GM10266 (cell line): ENCODE results near the gene UBE2H.
"Not testable (repeated sequence)": the region's sequence is repeated elsewhere in the genome, so short reads cannot be mapped to it uniquely, and the experiment has no call there.

Experiments used
- DNase-seq: peaks from one replicate; pipeline ENCODE4 v3.0.0; 2012; ENCODE audit errors: extremely low spot score
- TF ChIP-seq, protein P1 (sequence below): IDR thresholded peaks from 2 replicates; pipeline ENCODE4 v1.5.1; 2012; ENCODE audit warnings: mild to moderate bottlenecking, low read depth; ENCODE audit not compliant: control insufficient read depth, insufficient read depth; ENCODE audit errors: missing control alignments

Gene UBE2H

DNA sequence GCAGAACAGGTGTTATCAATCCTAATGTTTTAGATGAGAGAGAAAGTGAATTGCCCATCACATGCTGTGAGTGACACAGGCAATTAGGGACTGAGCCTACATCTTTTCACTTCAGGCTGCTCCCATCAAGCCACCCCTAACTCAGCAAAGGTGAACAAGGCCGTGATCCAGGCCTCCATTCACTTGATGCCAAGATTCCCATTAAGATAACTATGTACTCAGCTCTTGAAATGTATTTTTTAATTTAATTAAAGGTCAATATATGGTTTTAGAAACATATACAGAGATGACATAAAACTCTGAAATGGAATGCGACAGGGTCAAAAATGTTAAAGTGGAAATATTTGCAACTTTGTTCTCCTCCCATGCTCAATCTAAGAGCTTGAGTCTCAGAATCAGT lies 27.9 kb upstream of the UBE2H start:
- TF ChIP-seq, protein P1, sequence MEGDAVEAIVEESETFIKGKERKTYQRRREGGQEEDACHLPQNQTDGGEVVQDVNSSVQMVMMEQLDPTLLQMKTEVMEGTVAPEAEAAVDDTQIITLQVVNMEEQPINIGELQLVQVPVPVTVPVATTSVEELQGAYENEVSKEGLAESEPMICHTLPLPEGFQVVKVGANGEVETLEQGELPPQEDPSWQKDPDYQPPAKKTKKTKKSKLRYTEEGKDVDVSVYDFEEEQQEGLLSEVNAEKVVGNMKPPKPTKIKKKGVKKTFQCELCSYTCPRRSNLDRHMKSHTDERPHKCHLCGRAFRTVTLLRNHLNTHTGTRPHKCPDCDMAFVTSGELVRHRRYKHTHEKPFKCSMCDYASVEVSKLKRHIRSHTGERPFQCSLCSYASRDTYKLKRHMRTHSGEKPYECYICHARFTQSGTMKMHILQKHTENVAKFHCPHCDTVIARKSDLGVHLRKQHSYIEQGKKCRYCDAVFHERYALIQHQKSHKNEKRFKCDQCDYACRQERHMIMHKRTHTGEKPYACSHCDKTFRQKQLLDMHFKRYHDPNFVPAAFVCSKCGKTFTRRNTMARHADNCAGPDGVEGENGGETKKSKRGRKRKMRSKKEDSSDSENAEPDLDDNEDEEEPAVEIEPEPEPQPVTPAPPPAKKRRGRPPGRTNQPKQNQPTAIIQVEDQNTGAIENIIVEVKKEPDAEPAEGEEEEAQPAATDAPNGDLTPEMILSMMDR: no peak
- no peak for DNase-seq

DNA sequence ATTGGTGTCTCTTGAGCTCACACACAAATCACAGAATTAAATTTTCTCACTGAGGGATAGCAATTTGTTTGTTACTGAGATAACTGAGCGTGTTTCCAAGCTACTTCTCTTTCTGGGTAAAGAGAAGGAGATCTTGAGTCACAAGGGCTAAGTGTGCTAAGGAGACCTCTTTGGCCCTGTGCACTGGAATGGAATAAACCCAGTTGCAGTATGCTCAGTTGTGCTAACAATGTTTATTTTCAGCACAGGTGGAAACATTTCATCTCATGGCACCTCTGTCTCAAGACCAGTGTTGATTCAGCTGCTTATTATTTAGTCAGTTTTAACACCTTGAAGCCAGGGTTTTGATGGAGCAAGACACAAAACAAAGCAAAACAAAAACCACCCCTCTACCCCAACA lies 22.5 kb upstream of the UBE2H start:
- TF ChIP-seq, protein P1: no peak
- DNase-seq: no peak

DNA sequence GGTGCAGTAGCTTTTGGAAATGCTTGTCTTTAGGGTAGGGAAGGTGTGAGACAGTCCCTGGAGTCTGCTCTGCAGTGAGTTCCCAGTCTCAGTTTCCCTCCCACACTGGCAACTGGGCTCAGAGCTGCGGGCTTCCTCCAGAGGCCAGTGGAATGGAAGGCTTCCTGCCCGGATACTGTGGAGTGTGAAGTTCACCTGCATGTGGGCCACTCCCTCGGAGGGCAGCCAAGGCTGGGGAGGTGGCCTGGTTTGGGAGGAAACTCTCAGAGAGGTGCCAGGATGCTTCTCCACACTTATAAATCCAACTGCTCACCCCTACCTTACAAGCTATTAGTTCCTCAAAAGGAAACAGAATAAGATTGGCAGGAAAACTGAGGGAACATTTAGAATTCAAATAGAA lies 18.1 kb upstream of the UBE2H start:
- DNase-seq: no peak
- TF ChIP-seq, protein P1: no peak

DNA sequence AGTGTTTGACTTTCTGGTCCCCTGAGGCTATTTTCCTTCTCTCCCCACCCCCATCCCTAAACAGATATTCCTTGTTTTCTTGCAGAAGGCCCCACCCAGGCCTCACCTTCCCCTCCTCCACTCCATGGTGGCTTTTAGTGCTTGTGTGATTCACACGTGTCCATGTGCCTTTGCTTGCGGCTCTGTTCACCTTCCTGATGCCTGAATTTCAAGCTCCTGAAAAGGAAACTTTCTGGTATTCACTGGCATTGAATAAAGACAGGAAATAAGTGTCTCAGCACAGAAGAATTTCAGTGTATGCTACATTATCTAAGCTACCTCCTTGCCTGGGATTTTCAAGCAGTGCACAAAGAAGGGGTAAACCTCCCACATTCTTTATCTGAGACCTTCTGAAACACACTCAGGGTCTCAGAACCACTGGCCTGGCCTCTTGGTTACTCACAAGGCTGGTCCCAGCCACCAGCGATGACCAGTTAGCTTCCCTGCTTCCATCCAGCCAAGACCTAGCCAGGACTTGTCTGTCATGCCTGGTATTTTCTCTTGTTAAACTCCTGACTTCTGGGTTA lies 17.2 kb upstream of the UBE2H start:
- DNase-seq: no peak
- TF ChIP-seq, protein P1: no peak

DNA sequence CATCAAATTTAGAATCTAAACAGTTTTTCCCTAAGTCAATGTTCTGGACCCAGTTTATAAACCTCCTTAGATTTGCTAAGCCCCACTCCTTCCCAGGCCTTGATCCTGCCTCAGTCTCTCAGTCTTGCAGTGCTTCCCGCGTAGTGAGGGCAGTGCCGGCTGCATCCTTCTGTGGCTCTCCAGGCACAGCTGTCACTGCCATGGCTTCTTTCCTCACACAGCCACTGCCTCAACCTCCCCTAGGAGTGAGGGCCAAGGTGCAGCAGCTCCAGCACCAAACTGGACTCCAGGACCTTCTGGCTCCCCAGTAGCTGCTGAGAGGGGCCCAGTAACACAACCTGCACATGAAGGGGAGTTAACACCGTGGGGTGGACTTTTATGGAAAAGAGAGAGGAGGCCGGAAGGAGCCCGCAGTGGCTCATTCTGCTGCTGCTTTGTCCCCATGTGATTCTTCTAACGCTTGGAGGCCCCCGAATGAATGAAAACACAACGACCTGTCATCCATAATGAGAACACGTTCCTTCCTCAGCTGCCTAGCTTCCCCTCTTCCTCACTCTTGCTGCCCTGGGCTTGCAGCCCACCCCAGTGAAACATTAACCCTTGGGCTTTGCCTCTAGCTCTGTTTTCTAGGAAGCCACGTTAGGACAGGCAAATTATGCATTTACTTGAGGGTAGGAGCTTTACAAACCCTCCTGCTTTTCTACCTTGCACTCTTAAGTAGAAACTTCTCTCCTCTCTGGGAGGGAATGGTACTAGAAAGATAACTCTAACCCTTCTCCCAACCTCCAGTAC lies 16.0 kb upstream of the UBE2H start:
- no peak for DNase-seq
- TF ChIP-seq, protein P1: no peak

DNA sequence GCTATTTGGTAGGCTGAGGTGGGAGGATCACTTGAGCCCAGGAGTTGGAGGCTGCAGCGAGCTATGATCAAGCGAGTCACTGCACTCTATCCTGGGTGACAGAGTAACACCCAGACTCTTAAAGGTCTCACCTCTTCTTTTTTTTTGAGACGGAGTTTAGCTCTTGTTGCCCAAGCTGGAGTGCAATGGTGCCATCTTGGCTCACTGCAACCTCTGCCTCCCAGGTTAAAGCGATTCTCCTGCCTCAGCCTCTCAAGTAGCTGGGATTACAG lies 7.4 kb upstream of the UBE2H start:
- not testable (repeated sequence) for DNase-seq

DNA sequence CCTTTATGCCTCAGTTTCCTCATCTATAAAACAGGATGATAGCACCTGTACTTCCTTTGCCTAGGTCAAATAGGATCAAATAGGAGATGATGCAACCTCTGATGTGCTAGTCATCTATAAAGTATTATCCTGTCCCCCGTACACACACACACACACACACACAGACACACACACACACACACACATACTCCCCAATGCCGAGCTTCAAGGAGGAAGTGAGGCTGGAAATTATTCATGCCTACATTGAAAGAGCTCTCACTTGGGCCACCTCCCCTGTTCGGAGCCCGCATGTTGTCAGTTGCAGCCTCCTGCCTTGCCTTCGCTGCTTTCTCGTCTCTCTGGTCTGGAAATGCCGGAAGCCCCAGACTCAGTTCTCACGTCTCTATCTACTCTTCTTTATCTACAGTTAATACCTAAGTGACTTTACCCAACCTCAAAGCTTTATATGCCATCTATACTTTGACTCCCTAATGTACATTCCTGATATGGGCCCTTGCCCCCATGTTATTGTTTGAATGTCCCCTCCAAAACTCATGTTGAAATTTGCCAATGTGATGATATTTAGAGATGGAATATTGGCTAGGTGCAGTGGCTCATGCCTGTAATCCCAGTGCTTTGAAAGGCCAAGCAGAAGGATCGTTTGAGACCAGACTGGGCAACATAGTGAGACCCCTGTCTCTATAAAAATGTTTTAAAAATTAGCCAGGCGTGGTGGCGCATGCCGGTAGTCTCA lies 6.9 kb upstream of the UBE2H start:
- TF ChIP-seq, protein P1: no peak
- no peak for DNase-seq
